Retinal pigment epithelial cell (primary cell): ENCODE measurements around the gene RAG1.

Experiments
- DNase-seq: peaks from one replicate; pipeline ENCODE4 v3.0.0-alpha.2; 2010; ENCODE audit warnings: low read depth
- H3K4me3 ChIP-seq: 2 replicates; pipeline ENCODE4 v1.5.1; 2011; ENCODE audit warnings: mild to moderate bottlenecking, low read length, control low read depth, moderate library complexity
- CTCF ChIP-seq: conservative IDR thresholded peaks from 2 replicates; pipeline ENCODE4 v1.5.1; 2011; ENCODE audit warnings: low read depth, low read length, control low read depth, inconsistent platforms

RAG1 gene

DNA sequence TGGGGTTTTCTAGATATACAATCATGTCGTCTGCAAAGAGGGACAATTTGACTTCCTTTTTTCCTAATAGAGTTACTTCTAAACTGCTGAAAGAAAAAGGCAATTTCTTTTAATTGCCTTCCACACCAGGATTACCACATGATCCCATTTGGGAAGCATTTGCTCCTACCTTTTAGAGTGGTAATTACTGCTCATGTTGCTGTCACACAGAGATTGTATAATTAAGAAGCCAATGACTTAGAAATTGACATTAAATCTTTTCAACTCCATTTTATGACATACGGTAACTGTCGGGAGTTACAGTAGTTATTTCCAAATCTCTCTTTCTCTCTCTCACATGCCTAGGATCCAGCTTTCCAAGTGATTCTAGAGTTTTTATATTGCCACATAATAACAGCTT is 48.0 kb downstream of the RAG1 start:
- DNase-seq: no peak
- H3K4me3 ChIP-seq: no peak overlapping the region
- TF ChIP-seq CTCF: no peak

- DNase-seq: no peak
- TF ChIP-seq CTCF: no peak
These were observed 49.9 kb downstream of the RAG1 start for GRCh38 chr11:36617543-36618362.

GRCh38 chr11:36618363-36619047 is 50.7 kb downstream of the RAG1 start:
- DNase-seq: no peak
- no peak overlapping the region for H3K4me3 ChIP-seq
- no peak for TF ChIP-seq CTCF

More at GRCh38 chr11:36617543-36618362, 49.9 kb downstream of the RAG1 start:
- no peak overlapping the region for H3K4me3 ChIP-seq

GRCh38 chr11:36619502-36619901 is 51.7 kb downstream of the RAG1 start:
- DNase-seq: peak; percentile 48
- H3K4me3 ChIP-seq: no peak overlapping the region
- TF ChIP-seq CTCF: no peak

DNA sequence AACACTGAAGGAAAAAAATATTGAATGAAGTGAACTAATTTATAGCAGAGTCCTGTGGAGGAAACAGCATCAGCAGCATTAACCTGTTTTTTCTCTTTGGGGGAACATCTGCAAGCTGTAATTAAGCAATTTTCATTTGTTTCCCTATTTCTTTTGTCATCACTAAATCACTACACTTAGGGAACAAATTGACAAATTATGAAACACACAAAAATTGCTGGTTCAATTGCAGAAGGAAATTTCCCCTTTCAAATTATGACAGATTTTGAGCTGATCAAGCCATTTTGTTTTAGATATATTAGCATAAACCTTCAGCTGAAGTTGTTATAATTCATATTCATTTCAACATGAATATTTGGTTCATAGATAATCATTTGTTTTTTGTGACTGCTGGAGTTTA is 52.4 kb downstream of the RAG1 start:
- no peak for DNase-seq
- TF ChIP-seq CTCF: no peak
- H3K4me3 ChIP-seq: no peak overlapping the region

GRCh38 chr11:36622431-36623136 is 54.8 kb downstream of the RAG1 start:
- TF ChIP-seq CTCF: peak; percentile 87
- no peak for DNase-seq

GRCh38 chr11:36623494-36623893 is 55.7 kb downstream of the RAG1 start:
- TF ChIP-seq CTCF: no peak
- DNase-seq: no peak

More at GRCh38 chr11:36622431-36623136, 54.8 kb downstream of the RAG1 start:
- no peak overlapping the region for H3K4me3 ChIP-seq

More at GRCh38 chr11:36623494-36623893, 55.7 kb downstream of the RAG1 start:
- no peak overlapping the region for H3K4me3 ChIP-seq
